Stimulated activated CD4-positive, alpha-beta T cell treated with anti-CD3 and anti-CD28 coated beads, Interleukin-4, amount 100 ng/mL, for 24 hours (primary cell): ENCODE measurements around the gene PLEKHA1.

Experiments
- DNase-seq: peaks from one replicate; pipeline ENCODE4 v3.0.0-alpha.2; 2020

PLEKHA1 gene

DNA sequence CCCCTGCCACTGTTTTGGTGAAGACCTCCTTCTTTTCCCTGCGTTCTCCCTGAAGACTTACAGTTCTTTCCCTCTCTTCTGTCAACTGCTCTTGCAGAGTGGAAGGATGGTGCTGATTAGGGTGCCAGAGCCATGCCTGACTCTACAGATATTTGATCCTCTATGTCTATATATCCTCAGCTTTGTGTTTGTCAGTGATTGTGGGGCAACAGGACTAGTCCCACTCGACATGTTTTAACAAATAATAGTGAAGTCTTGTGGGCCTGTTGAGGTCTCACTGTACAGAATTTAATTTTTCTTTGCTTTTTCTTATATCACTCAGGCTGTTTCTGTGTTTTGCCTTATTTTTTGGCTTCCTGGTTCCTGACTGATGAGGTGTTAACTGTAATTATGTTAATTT lies 5.0 kb downstream of the PLEKHA1 start:
- DNase-seq = no peak

DNA sequence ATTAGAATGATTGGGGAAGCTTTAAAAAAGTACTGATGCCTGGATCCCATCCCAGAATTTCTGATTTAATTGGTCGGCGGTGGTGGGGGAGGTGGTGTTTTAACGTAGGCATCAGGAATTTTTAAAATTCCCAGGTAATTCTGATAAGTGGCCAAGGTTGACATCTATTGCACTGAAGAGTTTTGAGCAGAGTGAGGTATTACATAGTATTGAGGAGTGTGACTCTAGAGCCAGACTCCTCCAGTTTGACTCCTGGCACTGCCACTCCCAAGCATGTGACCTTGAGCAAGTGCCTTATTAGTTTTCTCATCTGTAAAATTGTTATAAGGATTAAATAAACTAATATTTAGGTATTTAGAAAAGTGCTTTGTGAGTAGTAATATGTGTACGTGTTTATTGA lies 6.2 kb downstream of the PLEKHA1 start:
- DNase-seq = no peak

DNA sequence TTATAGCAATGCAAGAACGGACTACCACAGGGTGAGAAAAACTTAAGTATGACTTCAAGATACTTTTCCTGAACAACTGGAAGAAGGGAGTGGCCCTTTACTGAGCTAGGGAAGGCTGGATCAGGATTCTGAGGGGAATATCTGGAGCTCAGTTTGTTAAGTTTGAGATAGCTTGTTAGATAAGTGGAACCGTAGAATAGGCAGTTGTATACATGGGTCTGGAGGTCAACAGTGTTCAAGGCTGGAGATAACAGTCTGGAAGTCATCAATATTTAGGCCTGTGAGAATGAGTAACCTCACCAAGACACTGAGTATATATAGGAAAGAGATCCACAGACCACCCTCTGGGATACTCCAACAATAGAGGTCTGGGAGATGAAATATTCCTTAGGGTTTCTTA lies 7.2 kb downstream of the PLEKHA1 start:
- no peak for DNase-seq

- no peak for DNase-seq
These were observed 12.0 kb downstream of the PLEKHA1 start for GRCh38 chr10:122386514-122386913.

DNA sequence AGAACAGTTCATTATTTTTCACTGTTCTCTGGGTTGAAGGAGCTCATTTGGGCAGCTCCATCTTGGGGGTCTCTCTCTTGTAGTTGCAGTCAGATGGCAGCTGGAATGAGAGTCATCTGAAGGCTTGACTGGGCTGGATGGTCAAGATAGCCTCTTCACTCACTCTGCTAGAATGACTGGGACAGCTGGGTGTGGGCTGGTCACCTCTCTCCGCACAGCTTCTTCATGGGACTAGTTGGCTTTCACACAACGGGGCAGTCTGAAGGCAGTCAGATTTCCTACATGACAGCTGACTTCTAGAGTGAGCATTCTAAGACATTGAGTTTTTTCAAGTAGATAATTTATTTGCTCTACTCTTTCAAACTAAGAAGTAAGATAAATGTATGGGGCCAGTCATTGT lies 13.1 kb downstream of the PLEKHA1 start:
- no peak for DNase-seq

DNA sequence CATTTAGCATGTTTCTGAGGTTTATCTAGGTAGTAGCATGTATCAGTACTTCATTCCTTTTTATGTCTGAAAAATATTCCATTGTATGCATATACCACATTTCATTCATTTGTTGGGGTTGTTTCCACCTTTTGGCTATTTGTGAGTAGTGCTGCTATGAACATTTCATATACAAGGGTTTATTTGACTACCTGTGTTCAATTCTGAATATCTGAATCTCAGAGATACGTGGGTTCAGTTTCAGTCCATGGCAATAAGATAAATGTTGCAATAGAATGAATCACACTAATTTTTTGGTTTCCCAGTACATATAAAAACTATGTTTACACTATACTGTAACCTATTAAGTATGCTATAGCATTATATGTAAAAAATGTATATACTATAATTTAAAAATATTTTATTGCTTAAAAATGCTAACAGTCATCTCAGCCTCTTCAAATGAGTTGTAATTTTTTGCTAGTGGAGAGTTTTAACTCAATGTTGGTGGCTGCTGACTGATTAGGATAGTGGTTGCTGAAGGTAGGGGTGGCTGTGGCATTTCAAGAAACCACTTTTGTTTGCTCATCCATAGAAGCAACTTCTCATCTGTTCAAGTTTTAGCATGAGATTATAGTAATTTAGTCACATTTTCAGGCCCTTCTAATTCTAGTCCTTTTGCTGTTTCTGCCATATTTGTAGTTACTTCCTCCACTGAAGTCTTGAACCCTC lies 13.9 kb downstream of the PLEKHA1 start:
- DNase-seq = peak; percentile 33

DNA sequence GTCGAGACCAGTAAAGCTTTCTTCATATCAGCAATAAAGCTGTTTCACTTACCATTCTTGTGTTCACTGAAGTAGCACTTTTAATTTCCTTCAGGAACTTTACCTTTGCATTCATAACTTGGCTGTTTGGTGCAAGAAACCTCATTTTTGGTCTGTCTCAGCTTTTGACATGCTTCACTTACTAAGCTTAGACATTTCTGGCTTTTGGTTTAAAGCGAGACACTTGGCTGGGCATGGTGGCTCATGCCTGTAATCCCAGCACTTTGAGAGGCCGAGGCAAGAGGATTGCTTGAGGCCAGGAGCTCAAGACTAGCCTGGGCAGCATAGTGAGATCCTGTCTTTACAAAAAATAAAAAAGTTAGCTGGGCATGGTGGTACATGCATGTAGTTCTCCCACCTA lies 15.8 kb downstream of the PLEKHA1 start:
- no peak for DNase-seq

DNA sequence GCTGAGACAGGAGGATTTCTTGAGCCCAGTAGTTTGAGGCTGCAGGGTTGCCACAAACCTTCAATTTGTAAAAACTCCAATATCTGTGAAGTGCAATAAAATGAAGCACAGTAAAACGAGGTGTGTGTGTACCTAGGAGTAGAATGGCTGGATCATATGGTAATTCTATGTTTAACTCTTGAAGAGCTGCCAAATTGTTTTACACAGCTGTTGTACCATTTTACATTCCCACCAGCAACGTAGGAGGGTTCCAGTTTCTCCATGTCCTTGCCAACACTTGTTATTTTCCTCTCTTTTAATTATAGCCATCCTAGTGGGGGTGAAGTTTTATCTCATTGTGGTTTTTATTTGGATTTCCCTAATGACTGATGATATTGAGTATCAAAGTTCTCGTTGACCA lies 16.2 kb downstream of the PLEKHA1 start:
- no peak for DNase-seq

GRCh38 chr10:122391875-122392274 lies 17.4 kb downstream of the PLEKHA1 start:
- no peak for DNase-seq

- no peak for DNase-seq
These were observed 18.3 kb downstream of the PLEKHA1 start for GRCh38 chr10:122392835-122393234.

- no peak for DNase-seq
These were observed 18.8 kb downstream of the PLEKHA1 start for GRCh38 chr10:122393288-122393687.

GRCh38 chr10:122402548-122403131 lies 28.1 kb downstream of the PLEKHA1 start:
- DNase-seq = no peak

GRCh38 chr10:122404576-122404975 lies 30.1 kb downstream of the PLEKHA1 start:
- DNase-seq = no peak

DNA sequence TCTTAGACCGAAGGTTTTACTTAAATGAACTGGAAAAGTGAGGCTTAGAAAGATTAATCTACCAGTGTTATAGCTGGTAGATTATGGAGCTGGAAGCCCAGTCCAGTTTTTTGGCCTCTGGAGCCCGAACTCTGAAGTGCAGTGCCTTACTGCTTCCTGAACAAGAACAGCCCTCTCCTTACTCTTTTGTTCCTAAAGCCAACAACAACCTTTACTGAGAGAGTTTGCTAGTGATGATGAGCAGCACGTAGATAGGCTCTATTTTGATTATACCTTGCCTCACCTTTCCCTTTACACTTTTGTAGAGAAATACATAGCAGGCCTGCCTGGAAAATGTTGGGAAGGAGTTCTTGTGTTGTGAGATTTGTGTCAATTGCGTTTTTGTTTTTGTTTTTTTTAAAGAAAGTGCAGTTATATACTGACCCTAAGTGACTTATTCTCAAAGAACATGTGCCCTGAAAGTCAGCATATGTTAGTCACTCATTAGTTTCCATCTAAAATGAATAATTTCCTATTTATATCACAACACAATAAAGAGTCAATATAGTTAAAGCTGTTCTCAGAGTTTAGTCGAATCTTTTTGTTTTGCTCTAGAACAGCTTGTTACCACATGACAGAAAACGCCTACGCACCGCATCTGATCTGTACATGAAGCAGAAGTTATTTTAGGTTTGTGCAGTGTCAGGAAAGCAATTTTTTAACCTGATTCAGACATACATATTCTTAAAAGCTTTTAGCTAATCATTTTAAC lies 33.0 kb downstream of the PLEKHA1 start:
- DNase-seq = no peak

- DNase-seq = no peak
These were observed 38.8 kb downstream of the PLEKHA1 start for GRCh38 chr10:122413327-122413726.

DNA sequence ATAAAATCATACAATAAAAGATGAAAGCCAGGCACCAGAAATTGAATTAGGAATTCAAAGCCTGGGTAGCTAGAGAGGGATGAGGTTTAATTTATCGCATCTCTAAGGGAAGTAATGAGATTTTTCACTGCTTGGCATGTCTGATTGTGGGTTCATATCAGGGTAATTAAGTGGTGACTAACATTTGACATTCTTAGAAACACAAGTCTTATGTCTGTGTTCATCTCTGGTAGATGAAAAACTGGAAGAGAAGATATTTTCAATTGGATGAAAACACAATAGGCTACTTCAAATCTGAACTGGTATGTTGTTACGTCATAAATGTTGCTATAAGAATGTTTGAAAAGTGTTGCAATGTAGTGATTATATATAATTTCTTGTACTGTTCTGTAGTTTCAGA lies 43.2 kb downstream of the PLEKHA1 start:
- no peak for DNase-seq

- no peak for DNase-seq
These were observed 44.5 kb downstream of the PLEKHA1 start for GRCh38 chr10:122419016-122419415.

DNA sequence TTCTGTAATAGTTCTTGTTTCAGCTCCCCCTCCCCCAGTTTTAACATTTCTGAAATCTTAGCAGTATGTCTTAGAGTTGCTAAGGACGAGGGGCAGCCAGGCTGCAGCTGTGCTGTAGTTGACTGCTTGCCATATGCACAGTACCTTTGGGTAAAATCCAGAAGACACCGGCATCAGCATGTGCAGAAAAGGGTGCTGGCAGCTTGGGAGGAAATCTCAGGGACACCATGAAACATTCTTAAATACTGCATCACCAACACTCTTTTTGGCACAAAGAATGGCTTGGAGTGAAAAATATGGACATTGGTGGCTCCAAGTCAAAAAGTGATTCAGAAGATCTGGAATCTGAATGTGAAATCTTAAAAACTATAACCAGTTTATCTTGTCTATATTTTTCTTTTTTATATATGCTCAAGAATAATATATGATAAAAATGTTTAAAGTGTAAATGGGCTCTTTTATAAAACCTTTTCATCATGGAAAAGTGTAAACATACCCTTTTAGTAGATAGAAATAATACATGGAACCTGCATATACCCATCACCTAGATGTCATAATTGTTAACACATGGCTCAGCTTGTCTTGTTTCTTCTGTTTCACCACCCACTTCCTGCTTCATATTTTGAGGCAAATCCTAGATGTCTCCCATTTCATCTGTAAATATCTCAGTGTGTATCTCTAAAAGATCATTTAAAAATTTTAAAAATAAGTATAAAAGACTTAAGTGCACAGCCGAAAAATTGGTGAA lies 45.5 kb downstream of the PLEKHA1 start:
- no peak for DNase-seq

- DNase-seq = no peak
These were observed 46.1 kb downstream of the PLEKHA1 start for GRCh38 chr10:122420624-122421007.

DNA sequence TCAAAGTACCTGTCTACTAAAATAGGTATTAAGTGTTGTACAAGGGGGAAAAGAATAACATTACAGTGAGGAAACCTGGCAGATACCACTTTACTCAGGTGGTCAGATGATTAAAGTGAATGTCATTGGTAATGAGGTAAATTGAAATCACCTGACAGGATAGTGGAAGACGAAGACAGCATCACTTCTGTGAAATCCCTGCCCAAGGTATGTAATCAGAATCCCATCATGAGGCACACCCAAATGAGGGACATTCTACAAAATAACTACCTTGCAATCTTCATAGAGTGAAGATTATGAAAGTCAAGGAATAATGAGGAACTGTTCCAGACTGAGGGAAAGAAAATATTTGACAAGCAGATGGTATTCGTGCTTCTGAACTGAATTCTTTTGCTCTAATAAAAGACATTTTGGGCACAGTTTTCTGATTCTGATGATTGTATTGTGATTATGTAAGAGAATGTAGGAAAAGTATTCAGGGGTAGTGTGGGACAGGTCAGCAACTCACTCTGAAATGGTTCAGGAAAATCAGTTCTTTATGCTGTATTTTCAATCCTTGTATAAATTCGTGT lies 46.6 kb downstream of the PLEKHA1 start:
- no peak for DNase-seq

DNA sequence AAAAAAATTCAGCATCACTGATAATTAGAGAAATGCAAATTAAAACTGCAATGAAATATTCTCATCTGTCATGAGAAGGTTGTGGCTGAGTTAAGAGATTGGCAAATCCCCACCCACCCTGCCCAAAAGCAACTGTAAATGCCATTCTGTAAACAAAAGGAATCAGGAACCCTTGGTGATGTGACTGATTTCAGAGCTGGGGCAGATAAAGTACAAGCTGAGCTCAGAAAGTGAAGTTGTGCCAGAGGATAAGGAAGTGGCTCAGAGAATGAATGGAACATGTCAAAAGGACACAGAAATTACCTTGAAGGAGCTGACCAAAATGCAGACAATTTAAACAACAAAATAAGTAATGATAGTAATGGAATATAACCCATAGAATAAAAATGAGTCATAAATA lies 47.2 kb downstream of the PLEKHA1 start:
- DNase-seq = no peak

DNA sequence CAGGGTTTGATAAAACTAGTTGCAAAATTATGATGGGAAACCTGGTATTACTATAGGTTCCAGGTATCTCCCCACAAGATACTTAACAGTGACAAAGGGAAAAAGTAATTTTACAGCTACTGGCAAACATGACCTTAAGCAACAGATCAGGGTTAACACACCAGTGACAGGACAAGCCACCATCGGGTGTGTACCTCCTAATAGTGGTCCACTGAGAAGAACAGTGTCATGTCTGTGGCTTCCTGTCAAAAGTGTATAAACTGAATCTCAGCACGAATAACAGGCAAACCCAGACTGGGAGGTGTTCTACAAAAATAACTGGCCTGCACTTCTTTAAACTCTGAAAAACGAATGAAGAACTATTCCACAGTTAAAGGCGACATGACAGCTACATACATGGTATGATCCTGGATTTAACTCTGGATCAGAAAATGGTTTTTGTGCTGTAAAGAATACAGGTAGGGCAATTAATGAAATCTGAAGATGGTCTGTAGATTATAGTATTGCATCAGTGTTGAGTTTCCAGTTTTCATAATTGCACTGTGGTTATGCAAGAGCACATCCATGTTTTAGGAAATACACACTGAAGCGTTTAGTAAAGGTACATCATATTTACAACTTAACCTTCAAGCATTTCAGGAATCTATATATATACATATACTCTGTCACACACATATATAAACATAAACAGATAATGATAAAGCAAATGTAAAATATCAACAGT lies 47.9 kb downstream of the PLEKHA1 start:
- DNase-seq = no peak

- no peak for DNase-seq
These were observed 49.6 kb downstream of the PLEKHA1 start for GRCh38 chr10:122424059-122424458.
